ENCODE data around the gene PARD3. TPM values are rescaled to one million over a fixed set of nuclear protein-coding genes. Genes with fewer than 3 reads are reported as not detected.

PARD3 gene
- polyA plus RNA-seq, 2 of the 4 experiments (the other 2 are of a cell fraction), result 110 to 200 TPM

DNA sequence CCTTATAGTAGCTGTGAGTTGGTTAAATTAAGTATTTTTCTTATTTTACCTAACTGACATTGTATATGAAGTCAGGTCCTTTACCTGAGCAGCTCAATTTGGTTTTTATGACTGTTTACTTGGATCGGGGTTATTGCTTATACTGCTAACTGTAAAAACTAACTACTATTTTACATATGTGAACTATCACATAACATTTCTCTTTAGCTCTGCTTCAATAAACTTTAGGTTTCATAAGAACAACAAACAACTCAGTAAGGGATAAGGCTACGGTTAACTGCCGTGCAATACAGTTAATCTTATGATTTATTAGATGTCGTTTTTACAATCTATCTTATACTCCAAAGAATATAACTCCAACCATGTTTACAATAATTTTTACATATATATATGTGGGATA is 480.2 kb downstream of the PARD3 start:
- H3K4me1 ChIP-seq, result peaks cover 51% of the 10 kb centered on the region
- H3K27ac ChIP-seq, result no peak overlapping the region
- ATAC-seq (no peak), FAIRE-seq (no peak), DNase-seq (ENCODE audit: low read depth in 1 of 2, low spot score in 1 of 2) (no peak)
- no peak overlapping the region for H3K4me2 ChIP-seq
- POLR2A ChIA-PET, result interaction anchor here (0.6 kb wide), 1 partner anchor 1000 kb away, joined by 5 read pairs; the partner anchor contains the start of gene NRP1
- CTCF ChIA-PET, result interaction anchor here (1.0 kb wide), 1 partner anchor 11 kb away, joined by 3 read pairs; no protein-coding TSS in a partner anchor
- TF ChIP-seq POLR2AphosphoS2 (conservative IDR thresholded peaks at IDR 0.05; ENCODE audit: low read length), result no peak
- TF ChIP-seq MYC (IDR thresholded peaks at IDR 0.05; ENCODE audit: borderline replicate concordance, low read length), result no peak
- TF ChIP-seq, protein P1, sequence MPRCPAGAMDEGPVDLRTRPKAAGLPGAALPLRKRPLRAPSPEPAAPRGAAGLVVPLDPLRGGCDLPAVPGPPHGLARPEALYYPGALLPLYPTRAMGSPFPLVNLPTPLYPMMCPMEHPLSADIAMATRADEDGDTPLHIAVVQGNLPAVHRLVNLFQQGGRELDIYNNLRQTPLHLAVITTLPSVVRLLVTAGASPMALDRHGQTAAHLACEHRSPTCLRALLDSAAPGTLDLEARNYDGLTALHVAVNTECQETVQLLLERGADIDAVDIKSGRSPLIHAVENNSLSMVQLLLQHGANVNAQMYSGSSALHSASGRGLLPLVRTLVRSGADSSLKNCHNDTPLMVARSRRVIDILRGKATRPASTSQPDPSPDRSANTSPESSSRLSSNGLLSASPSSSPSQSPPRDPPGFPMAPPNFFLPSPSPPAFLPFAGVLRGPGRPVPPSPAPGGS (IDR thresholded peaks at IDR 0.05), result no peak
- TF ChIP-seq ZFP36 (IDR thresholded peaks at IDR 0.05; ENCODE audit: borderline replicate concordance, partially characterized antibody), result no peak
- TF ChIP-seq ZNF302 (CRISPR knock-in tag; IDR thresholded peaks at IDR 0.05), result no peak
- no peak for TF ChIP-seq HOXB13 (CRISPR knock-in tag; IDR thresholded peaks at IDR 0.05; ENCODE audit: low read depth)
- no peak for TF ChIP-seq NPAS2 (CRISPR knock-in tag; IDR thresholded peaks at IDR 0.05; ENCODE audit: borderline replicate concordance)
- TF ChIP-seq, protein P2, sequence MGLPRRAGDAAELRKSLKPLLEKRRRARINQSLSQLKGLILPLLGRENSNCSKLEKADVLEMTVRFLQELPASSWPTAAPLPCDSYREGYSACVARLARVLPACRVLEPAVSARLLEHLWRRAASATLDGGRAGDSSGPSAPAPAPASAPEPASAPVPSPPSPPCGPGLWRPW (IDR thresholded peaks at IDR 0.05), result no peak
- TF ChIP-seq, protein P3, sequence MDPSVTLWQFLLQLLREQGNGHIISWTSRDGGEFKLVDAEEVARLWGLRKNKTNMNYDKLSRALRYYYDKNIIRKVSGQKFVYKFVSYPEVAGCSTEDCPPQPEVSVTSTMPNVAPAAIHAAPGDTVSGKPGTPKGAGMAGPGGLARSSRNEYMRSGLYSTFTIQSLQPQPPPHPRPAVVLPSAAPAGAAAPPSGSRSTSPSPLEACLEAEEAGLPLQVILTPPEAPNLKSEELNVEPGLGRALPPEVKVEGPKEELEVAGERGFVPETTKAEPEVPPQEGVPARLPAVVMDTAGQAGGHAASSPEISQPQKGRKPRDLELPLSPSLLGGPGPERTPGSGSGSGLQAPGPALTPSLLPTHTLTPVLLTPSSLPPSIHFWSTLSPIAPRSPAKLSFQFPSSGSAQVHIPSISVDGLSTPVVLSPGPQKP (IDR thresholded peaks at IDR 0.05; ENCODE audit: low read depth, low read length), result no peak
- TF ChIP-seq EHMT2 (IDR thresholded peaks at IDR 0.05; ENCODE audit: low read depth), result no peak
- TF ChIP-seq, protein P4, sequence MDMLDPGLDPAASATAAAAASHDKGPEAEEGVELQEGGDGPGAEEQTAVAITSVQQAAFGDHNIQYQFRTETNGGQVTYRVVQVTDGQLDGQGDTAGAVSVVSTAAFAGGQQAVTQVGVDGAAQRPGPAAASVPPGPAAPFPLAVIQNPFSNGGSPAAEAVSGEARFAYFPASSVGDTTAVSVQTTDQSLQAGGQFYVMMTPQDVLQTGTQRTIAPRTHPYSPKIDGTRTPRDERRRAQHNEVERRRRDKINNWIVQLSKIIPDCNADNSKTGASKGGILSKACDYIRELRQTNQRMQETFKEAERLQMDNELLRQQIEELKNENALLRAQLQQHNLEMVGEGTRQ (IDR thresholded peaks at IDR 0.05), result no peak
- TF ChIP-seq, protein P5, sequence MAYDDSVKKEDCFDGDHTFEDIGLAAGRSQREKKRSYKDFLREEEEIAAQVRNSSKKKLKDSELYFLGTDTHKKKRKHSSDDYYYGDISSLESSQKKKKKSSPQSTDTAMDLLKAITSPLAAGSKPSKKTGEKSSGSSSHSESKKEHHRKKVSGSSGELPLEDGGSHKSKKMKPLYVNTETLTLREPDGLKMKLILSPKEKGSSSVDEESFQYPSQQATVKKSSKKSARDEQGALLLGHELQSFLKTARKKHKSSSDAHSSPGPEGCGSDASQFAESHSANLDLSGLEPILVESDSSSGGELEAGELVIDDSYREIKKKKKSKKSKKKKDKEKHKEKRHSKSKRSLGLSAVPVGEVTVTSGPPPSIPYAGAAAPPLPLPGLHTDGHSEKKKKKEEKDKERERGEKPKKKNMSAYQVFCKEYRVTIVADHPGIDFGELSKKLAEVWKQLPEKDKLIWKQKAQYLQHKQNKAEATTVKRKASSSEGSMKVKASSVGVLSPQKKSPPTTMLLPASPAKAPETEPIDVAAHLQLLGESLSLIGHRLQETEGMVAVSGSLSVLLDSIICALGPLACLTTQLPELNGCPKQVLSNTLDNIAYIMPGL (CRISPR knock-in tag; IDR thresholded peaks at IDR 0.05; ENCODE audit: borderline replicate concordance), result no peak
- TF ChIP-seq CHD2 (IDR thresholded peaks at IDR 0.05; ENCODE audit: low read length, partially characterized antibody), result no peak
- no peak for TF ChIP-seq ZSCAN20 (CRISPR knock-in tag; IDR thresholded peaks at IDR 0.05)
- TF ChIP-seq JUN (IDR thresholded peaks at IDR 0.05), result no peak
- TF ChIP-seq RARB (CRISPR knock-in tag; IDR thresholded peaks at IDR 0.05), result no peak
- TF ChIP-seq NFE2L2 (conservative IDR thresholded peaks at IDR 0.05; ENCODE audit: low read length), result no peak
- TF ChIP-seq HEYL (CRISPR knock-in tag; IDR thresholded peaks at IDR 0.05), result no peak
- no peak for TF ChIP-seq EHF (CRISPR knock-in tag; IDR thresholded peaks at IDR 0.05)
- 85% methylated on average over 4 of the region's 4 CpGs for WGBS (ENCODE audit: missing lambda C conversion rate)
- H3K4me3 ChIP-seq, result no peak overlapping the region
- H3K9me3 ChIP-seq, result no peaks in the 10 kb centered on the region

DNA sequence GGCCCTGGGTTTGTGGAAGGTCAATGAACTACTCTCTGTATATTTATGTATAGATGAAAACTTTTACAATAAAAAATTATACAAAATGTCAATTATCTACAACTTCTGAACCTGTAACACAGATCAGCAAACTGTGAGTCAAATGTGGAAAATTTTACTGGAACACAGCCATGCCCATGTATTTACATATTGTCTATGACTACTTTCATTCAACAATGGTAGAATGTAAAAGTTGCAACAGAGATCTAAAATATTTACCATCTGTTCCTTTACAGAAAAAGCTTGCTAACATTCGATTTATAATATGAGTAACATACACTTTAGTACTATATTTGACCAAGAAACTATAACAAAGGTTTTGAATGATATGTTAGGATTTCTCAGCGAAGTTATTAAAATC is 481.6 kb downstream of the PARD3 start:
- ATAC-seq (peak in 1 of 2 experiments; percentile 57; a peak in 1 of 6 replicates), FAIRE-seq (no peak), DNase-seq (ENCODE audit: low read depth in 1 of 2, low spot score in 1 of 2) (peak in 1 of 2 experiments; percentile 22)
- ChIA-PET POLR2A (no interaction called here), CTCF (no interaction called here)
- Histone ChIP-seq H3K4me2 (peak overlapping the region; percentile 59), H3K27ac (peak overlapping the region; percentile 36 to 62; a peak in 4 of 6 replicates), H3K9me3 (no peaks in the 10 kb centered on the region), H3K4me1 (peaks cover 48% of the 10 kb centered on the region), H3K4me3 (no peak overlapping the region)
- 30% methylated on average over 2 of the region's 2 CpGs for WGBS (ENCODE audit: missing lambda C conversion rate)
- TF ChIP-seq, protein P6, sequence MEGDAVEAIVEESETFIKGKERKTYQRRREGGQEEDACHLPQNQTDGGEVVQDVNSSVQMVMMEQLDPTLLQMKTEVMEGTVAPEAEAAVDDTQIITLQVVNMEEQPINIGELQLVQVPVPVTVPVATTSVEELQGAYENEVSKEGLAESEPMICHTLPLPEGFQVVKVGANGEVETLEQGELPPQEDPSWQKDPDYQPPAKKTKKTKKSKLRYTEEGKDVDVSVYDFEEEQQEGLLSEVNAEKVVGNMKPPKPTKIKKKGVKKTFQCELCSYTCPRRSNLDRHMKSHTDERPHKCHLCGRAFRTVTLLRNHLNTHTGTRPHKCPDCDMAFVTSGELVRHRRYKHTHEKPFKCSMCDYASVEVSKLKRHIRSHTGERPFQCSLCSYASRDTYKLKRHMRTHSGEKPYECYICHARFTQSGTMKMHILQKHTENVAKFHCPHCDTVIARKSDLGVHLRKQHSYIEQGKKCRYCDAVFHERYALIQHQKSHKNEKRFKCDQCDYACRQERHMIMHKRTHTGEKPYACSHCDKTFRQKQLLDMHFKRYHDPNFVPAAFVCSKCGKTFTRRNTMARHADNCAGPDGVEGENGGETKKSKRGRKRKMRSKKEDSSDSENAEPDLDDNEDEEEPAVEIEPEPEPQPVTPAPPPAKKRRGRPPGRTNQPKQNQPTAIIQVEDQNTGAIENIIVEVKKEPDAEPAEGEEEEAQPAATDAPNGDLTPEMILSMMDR (IDR thresholded peaks at IDR 0.05), result no peak
- TF ChIP-seq FOSL2 (IDR thresholded peaks at IDR 0.05) (no peak), FOSL2 (CRISPR knock-in tag; IDR thresholded peaks at IDR 0.05) (peak; percentile 24; the same call in 1 of the 2 replicates), SMC3 (IDR thresholded peaks at IDR 0.05) (no peak), TP53 (CRISPR knock-in tag; IDR thresholded peaks at IDR 0.05) (no peak), JUNB (IDR thresholded peaks at IDR 0.05) (0 out of 2 replicates have a peak, but pooled peaks have one; percentile 33), ESRRA (IDR thresholded peaks at IDR 0.05; ENCODE audit: borderline replicate concordance, low read length) (no peak), HOXA7 (CRISPR knock-in tag; IDR thresholded peaks at IDR 0.05) (no peak), ZSCAN20 (CRISPR knock-in tag; IDR thresholded peaks at IDR 0.05) (no peak), GATA3 (IDR thresholded peaks at IDR 0.05; ENCODE audit: borderline replicate concordance) (peak; percentile 48; the same call in 1 of the 2 replicates), MAZ (IDR thresholded peaks at IDR 0.05; ENCODE audit: borderline replicate concordance, low read depth, low read length) (no peak), ZC3H11A (IDR thresholded peaks at IDR 0.05) (no peak)
- TF ChIP-seq, protein P4 (IDR thresholded peaks at IDR 0.05), result no peak
- TF ChIP-seq, protein P2 (IDR thresholded peaks at IDR 0.05), result no peak

All from A549 (cell line).